DND-41 (cell line): ENCODE data around the gene JAZF1.

Experiments
- ATAC-seq: fragments of 200-7000 bp; cut with Tn5 transposase; 3 replicates; pipeline ENCODE4 v1.9.1; 2021; ENCODE audit warnings: low read depth; ENCODE audit not compliant: insufficient read depth
- DNase-seq: peaks from one replicate; pipeline ENCODE4 v3.0.0-alpha.2; 2020
- H2AFZ ChIP-seq: 2 replicates; pipeline ENCODE4 v1.6.0; 2012; ENCODE audit warnings: low read depth, low read length
- H3K27ac ChIP-seq: 2 replicates; pipeline ENCODE4 v1.5.1; 2012; ENCODE audit warnings: low read length, inconsistent platforms
- H3K27me3 ChIP-seq: fragments of 200-600 bp; sonication (generic); 2 replicates; pipeline ENCODE4 v1.6.0; 2012; ENCODE audit warnings: low read length, mild to moderate bottlenecking, inconsistent platforms; ENCODE audit not compliant: insufficient read depth, poor library complexity
- H3K36me3 ChIP-seq: 2 replicates; pipeline ENCODE4 v1.5.1; 2012; ENCODE audit warnings: low read length, inconsistent platforms; ENCODE audit not compliant: insufficient read depth
- H3K4me1 ChIP-seq: 2 replicates; pipeline ENCODE4 v1.5.1; 2012; ENCODE audit warnings: mild to moderate bottlenecking, low read length; ENCODE audit not compliant: insufficient read depth
- H3K4me2 ChIP-seq: 2 replicates; pipeline ENCODE4 v1.6.0; 2012; ENCODE audit warnings: mild to moderate bottlenecking, moderate library complexity, low read length, inconsistent platforms; ENCODE audit not compliant: insufficient read depth
- H3K4me3 ChIP-seq, 2 experiments: fragments of 200-600 bp in 1 of 2; shearing (Covaris generic) in 1 of 2; 2 replicates each; pipeline ENCODE4 v1.5.1; 2012 to 2016; ENCODE audit warnings: inconsistent platforms in 2 of 2, low read length in 2 of 2, mild to moderate bottlenecking in 2 of 2, low read depth in 1 of 2, moderate library complexity in 1 of 2
- H3K79me2 ChIP-seq: 2 replicates; pipeline ENCODE4 v1.6.0; 2012; ENCODE audit warnings: low read length, inconsistent platforms; ENCODE audit not compliant: insufficient read depth
- H3K9ac ChIP-seq: 2 replicates; pipeline ENCODE4 v1.6.0; 2012; ENCODE audit warnings: low read depth, mild to moderate bottlenecking, inconsistent platforms, low read length, moderate library complexity
- H3K9me3 ChIP-seq: 2 replicates; pipeline ENCODE4 v1.5.1; 2012; ENCODE audit warnings: low read length, moderate library complexity, mild to moderate bottlenecking, inconsistent platforms; ENCODE audit not compliant: insufficient read depth, severe bottlenecking
- H4K20me1 ChIP-seq: 2 replicates; pipeline ENCODE4 v1.6.0; 2012; ENCODE audit warnings: low read length; ENCODE audit not compliant: insufficient read depth
- EZH2 ChIP-seq: IDR thresholded peaks from 3 replicates; pipeline ENCODE4 v1.6.1; 2012; ENCODE audit warnings: borderline replicate concordance, low read depth, mild to moderate bottlenecking, moderate library complexity, low read length, inconsistent platforms; ENCODE audit not compliant: severe bottlenecking
- TF ChIP-seq, protein P1 (sequence below): IDR thresholded peaks from 2 replicates; pipeline ENCODE4 v1.5.1; 2012; ENCODE audit warnings: borderline replicate concordance, low read length, moderate library complexity, mild to moderate bottlenecking; ENCODE audit not compliant: poor library complexity, severe bottlenecking; ENCODE audit errors: extremely low read depth

JAZF1 gene

DNA sequence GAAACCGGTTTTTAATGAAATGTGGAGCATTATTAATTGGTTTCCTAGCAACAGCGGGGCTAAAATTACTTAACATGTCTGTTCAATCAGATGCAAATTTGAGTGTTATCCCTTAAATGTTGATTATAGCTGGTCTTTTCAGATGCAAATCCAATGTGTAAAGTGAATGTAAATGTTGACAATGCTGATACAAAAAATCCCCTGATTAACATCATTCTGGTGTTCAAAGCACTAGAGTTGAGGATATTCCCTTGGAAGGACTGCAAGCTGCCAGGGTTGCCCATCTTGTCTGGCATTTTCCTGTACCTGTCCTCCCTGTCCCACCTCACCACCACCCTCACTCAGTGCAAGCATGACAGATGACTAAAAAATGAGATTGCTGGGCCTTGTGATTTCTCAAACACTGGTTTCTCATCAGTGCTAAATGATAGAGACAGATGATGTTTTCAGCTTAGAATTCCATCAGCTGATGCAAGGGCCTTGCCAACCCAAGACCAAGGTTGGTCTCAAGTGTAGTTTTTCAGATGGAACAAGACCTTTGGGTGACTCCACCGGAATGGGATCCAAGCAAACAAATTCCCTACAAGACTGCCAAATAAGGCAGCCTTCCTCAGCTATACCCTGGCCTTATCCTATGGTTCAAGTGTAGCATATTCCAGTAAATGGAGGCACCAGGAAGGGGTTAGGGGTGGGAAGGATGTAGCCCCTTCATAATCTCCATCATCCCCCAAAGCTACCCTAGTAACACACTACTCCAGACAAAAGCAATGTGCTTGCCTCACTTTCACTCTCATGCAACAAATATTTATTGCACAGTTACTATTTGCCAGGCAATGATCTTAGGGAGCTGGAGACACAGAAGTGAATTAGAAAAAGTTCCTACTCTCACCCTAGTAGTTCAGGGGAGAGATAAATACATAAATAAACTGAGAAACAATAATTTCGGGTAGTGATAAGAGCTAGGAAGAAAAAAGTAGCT, 54.9 kb downstream of the JAZF1 start:
- H3K9ac ChIP-seq: no peak overlapping the region
- H3K79me2 ChIP-seq: no peaks in the 10 kb centered on the region
- no peaks in the 10 kb centered on the region for H3K9me3 ChIP-seq
- DNase-seq (no peak), ATAC-seq (no peak)
- no peak overlapping the region for H3K4me3 ChIP-seq
- no peaks in the 10 kb centered on the region for H4K20me1 ChIP-seq
- no peak overlapping the region for H2AFZ ChIP-seq
- no peaks in the 10 kb centered on the region for H3K27me3 ChIP-seq
- H3K4me1 ChIP-seq: no peaks in the 10 kb centered on the region
- H3K4me2 ChIP-seq: no peak overlapping the region
- no peak overlapping the region for H3K27ac ChIP-seq
- no peaks in the 10 kb centered on the region for H3K36me3 ChIP-seq
- TF ChIP-seq, protein P1, sequence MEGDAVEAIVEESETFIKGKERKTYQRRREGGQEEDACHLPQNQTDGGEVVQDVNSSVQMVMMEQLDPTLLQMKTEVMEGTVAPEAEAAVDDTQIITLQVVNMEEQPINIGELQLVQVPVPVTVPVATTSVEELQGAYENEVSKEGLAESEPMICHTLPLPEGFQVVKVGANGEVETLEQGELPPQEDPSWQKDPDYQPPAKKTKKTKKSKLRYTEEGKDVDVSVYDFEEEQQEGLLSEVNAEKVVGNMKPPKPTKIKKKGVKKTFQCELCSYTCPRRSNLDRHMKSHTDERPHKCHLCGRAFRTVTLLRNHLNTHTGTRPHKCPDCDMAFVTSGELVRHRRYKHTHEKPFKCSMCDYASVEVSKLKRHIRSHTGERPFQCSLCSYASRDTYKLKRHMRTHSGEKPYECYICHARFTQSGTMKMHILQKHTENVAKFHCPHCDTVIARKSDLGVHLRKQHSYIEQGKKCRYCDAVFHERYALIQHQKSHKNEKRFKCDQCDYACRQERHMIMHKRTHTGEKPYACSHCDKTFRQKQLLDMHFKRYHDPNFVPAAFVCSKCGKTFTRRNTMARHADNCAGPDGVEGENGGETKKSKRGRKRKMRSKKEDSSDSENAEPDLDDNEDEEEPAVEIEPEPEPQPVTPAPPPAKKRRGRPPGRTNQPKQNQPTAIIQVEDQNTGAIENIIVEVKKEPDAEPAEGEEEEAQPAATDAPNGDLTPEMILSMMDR: no peak
- TF ChIP-seq EZH2: no peak

DNA sequence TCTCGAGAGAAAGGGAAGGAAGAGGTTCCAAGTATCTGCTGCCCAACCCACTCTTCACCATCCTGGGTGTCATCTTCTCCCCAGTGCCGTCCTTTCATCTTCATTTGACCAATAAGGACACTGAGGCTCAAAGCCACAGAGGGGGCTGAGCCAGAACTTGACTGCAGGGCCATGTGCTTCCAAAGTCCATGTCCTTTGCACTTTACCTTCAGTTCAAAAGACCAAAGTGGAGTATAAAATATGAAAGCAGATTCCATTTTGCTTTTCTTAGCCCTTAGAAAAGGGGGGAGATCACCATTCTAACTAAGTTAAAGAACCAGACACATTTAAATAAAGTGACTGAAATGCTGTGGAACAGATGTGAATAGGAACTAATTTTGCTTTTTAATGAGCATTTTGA, 56.2 kb downstream of the JAZF1 start:
- TF ChIP-seq EZH2: no peak
- TF ChIP-seq, protein P1: no peak
- H3K9me3 ChIP-seq: no peaks in the 10 kb centered on the region
- no peak overlapping the region for H3K27ac ChIP-seq
- H3K79me2 ChIP-seq: no peaks in the 10 kb centered on the region
- no peak overlapping the region for H3K4me2 ChIP-seq
- no peak overlapping the region for H3K9ac ChIP-seq
- ATAC-seq: no peak
- no peaks in the 10 kb centered on the region for H4K20me1 ChIP-seq
- no peak for DNase-seq
- H2AFZ ChIP-seq: no peak overlapping the region
- H3K4me3 ChIP-seq: no peak overlapping the region
- no peaks in the 10 kb centered on the region for H3K27me3 ChIP-seq
- H3K36me3 ChIP-seq: no peaks in the 10 kb centered on the region
- no peaks in the 10 kb centered on the region; the same call in 1 of the 2 replicates for H3K4me1 ChIP-seq

DNA sequence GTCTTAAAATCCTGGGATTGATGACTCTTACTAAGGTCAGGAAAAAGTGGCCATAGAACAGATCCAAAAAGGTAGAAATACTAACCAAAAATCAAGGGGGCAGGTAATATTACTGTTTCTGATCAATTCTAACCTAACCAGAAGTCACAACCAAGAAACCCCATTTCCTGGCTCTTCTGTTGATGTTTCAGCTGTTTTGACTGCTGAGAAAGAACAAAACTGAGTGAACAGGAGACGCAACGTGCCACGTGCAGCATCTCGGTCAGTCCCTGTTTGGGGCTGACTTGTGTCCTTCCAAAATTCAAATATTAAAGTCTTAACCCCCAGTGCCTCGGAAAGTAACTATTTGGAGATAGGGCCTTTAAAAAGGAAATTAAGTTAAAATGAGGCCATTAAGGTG, 56.8 kb downstream of the JAZF1 start:
- ATAC-seq: no peak
- Histone ChIP-seq H3K9me3 (no peaks in the 10 kb centered on the region), H4K20me1 (no peaks in the 10 kb centered on the region), H3K4me3 (no peak overlapping the region), H3K27me3 (no peaks in the 10 kb centered on the region), H3K36me3 (no peaks in the 10 kb centered on the region), H3K4me1 (no peaks in the 10 kb centered on the region; the same call in 1 of the 2 replicates), H3K79me2 (no peaks in the 10 kb centered on the region), H3K27ac (no peak overlapping the region), H3K4me2 (no peak overlapping the region), H2AFZ (no peak overlapping the region), H3K9ac (no peak overlapping the region)
- DNase-seq: no peak
- no peak for TF ChIP-seq EZH2
- TF ChIP-seq, protein P1: no peak

DNA sequence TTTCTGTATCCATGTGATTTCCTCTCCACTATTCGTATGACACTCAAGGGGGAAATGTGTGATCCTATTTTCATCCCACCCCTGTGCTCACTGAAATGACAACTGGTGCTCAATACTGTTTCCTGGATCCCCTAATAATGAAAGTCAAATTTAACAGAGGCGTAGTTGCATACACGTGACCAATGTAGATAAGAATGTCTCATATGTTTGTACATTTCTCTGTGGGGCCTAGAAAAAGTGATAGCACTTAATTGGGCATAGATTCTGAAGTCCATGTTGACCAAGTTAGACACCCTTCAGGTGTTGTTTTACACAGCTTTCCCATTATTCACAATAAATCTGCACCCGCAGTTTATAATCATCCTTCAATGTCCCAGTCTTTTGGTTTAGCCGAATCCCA, 59.1 kb downstream of the JAZF1 start:
- Histone ChIP-seq H3K79me2 (no peaks in the 10 kb centered on the region), H3K9ac (no peak overlapping the region), H3K4me3 (no peak overlapping the region), H3K27me3 (no peaks in the 10 kb centered on the region), H3K4me2 (no peak overlapping the region), H3K9me3 (no peaks in the 10 kb centered on the region), H3K36me3 (no peaks in the 10 kb centered on the region), H2AFZ (no peak overlapping the region), H4K20me1 (no peaks in the 10 kb centered on the region), H3K4me1 (no peaks in the 10 kb centered on the region; the same call in 1 of the 2 replicates), H3K27ac (no peak overlapping the region)
- TF ChIP-seq, protein P1: no peak
- no peak for TF ChIP-seq EZH2
- ATAC-seq (no peak), DNase-seq (no peak)
